ENCODE measurements around the gene SH3BGRL.
"Not testable (repeated sequence)": the region's sequence is repeated elsewhere in the genome, so short reads cannot be mapped to it uniquely, and the experiment has no call there.

Gene SH3BGRL

GRCh38 chrX:81263059-81263458 lies 61.2 kb downstream of the SH3BGRL start:
- H3K27ac ChIP-seq (ENCODE audit: low read depth, low read length): peak overlapping the region; percentile 19

GRCh38 chrX:81278616-81279015 lies 76.7 kb downstream of the SH3BGRL start:
- no peak overlapping the region for H3K9ac ChIP-seq (ENCODE audit: low read length)
- no peaks in the 10 kb centered on the region for H3K4me1 ChIP-seq (ENCODE audit: control insufficient read depth, insufficient read depth, low read length)
- H3K4me3 ChIP-seq (ENCODE audit: low read length): no peak overlapping the region
- H3K27me3 ChIP-seq (ENCODE audit: control insufficient read depth, insufficient read depth, low read length): no peaks in the 10 kb centered on the region
- H3K27ac ChIP-seq (ENCODE audit: low read depth, low read length): no peak overlapping the region
- H3K36me3 ChIP-seq (ENCODE audit: control insufficient read depth, insufficient read depth, low read length): peaks cover 3% of the 10 kb centered on the region

More at GRCh38 chrX:81263059-81263458, 61.2 kb downstream of the SH3BGRL start:
- no peaks in the 10 kb centered on the region for H3K27me3 ChIP-seq (ENCODE audit: control insufficient read depth, insufficient read depth, low read length)
- peaks cover 9% of the 10 kb centered on the region for H3K4me1 ChIP-seq (ENCODE audit: control insufficient read depth, insufficient read depth, low read length)
- H3K9ac ChIP-seq (ENCODE audit: low read length): no peak overlapping the region
- no peak overlapping the region for H3K4me3 ChIP-seq (ENCODE audit: low read length)
- no peaks in the 10 kb centered on the region for H3K36me3 ChIP-seq (ENCODE audit: control insufficient read depth, insufficient read depth, low read length)

- no peak overlapping the region for H3K4me3 ChIP-seq (ENCODE audit: low read length)
- no peaks in the 10 kb centered on the region for H3K27me3 ChIP-seq (ENCODE audit: control insufficient read depth, insufficient read depth, low read length)
- no peaks in the 10 kb centered on the region for H3K4me1 ChIP-seq (ENCODE audit: control insufficient read depth, insufficient read depth, low read length)
- H3K36me3 ChIP-seq (ENCODE audit: control insufficient read depth, insufficient read depth, low read length): peaks cover 3% of the 10 kb centered on the region
- H3K27ac ChIP-seq (ENCODE audit: low read depth, low read length): no peak overlapping the region
- no peak overlapping the region for H3K9ac ChIP-seq (ENCODE audit: low read length)
Measured at GRCh38 chrX:81280148-81280547, 78.2 kb downstream of the SH3BGRL start.

DNA sequence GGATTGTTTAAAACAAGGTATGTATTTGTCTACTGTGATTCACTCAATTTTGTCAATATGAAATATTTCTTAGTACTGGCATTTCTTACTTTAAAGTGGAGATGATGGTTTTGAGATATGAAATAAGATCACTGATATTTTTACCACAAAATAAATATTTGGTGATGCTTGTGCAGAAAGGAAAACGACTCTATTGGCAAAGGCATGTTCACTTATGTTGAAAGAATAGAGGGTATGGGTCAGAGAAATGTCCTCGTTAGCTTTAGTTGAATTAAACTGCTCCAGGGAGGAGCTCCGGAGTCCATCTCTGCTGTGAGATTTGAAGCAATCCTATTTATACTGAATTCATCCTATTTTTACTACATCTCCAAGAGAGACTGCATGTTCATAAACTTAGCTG lies 84.2 kb downstream of the SH3BGRL start:
- H3K27ac ChIP-seq (ENCODE audit: low read depth, low read length): no peak overlapping the region
- H3K4me3 ChIP-seq (ENCODE audit: low read length): no peak overlapping the region
- no peaks in the 10 kb centered on the region for H3K36me3 ChIP-seq (ENCODE audit: control insufficient read depth, insufficient read depth, low read length)
- H3K4me1 ChIP-seq (ENCODE audit: control insufficient read depth, insufficient read depth, low read length): no peaks in the 10 kb centered on the region
- H3K27me3 ChIP-seq (ENCODE audit: control insufficient read depth, insufficient read depth, low read length): no peaks in the 10 kb centered on the region
- no peak overlapping the region for H3K9ac ChIP-seq (ENCODE audit: low read length)

GRCh38 chrX:81286608-81287007 lies 84.7 kb downstream of the SH3BGRL start:
- no peak overlapping the region for H3K27ac ChIP-seq (ENCODE audit: low read depth, low read length)
- H3K27me3 ChIP-seq (ENCODE audit: control insufficient read depth, insufficient read depth, low read length): no peaks in the 10 kb centered on the region
- H3K4me3 ChIP-seq (ENCODE audit: low read length): no peak overlapping the region
- no peaks in the 10 kb centered on the region for H3K4me1 ChIP-seq (ENCODE audit: control insufficient read depth, insufficient read depth, low read length)
- H3K9ac ChIP-seq (ENCODE audit: low read length): no peak overlapping the region
- H3K36me3 ChIP-seq (ENCODE audit: control insufficient read depth, insufficient read depth, low read length): no peaks in the 10 kb centered on the region

- no peak overlapping the region for H3K9ac ChIP-seq (ENCODE audit: low read length)
- H3K27ac ChIP-seq (ENCODE audit: low read depth, low read length): no peak overlapping the region
- H3K27me3 ChIP-seq (ENCODE audit: control insufficient read depth, insufficient read depth, low read length): no peaks in the 10 kb centered on the region
- peaks cover 5% of the 10 kb centered on the region for H3K36me3 ChIP-seq (ENCODE audit: control insufficient read depth, insufficient read depth, low read length)
- no peaks in the 10 kb centered on the region for H3K4me1 ChIP-seq (ENCODE audit: control insufficient read depth, insufficient read depth, low read length)
- H3K4me3 ChIP-seq (ENCODE audit: low read length): no peak overlapping the region
Measured at GRCh38 chrX:81291996-81292395, 90.1 kb downstream of the SH3BGRL start.

DNA sequence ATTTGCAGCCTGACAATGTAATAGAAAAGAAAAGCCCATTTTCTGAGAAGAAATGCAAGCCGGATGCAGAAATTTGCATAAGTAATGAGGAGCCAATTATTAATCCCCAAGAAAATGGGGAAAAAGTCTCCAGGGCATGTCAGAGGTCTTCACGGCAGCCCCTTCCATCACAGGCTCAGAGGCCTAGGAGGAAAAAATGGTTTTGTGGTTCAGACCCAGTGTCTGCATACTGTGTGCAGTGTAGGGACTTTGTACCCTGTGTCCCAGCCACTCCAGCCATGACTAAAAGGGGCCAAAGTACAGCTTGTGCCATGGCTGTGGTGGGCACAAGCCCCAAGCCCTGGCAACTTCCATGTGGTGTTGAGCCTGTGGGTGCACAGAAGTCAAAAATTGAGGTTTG lies 92.2 kb downstream of the SH3BGRL start:
- H3K4me3 ChIP-seq (ENCODE audit: low read length): no peak overlapping the region
- H3K36me3 ChIP-seq (ENCODE audit: control insufficient read depth, insufficient read depth, low read length): peaks cover 5% of the 10 kb centered on the region
- H3K27ac ChIP-seq (ENCODE audit: low read depth, low read length): no peak overlapping the region
- H3K9ac ChIP-seq (ENCODE audit: low read length): no peak overlapping the region
- H3K4me1 ChIP-seq (ENCODE audit: control insufficient read depth, insufficient read depth, low read length): no peaks in the 10 kb centered on the region
- H3K27me3 ChIP-seq (ENCODE audit: control insufficient read depth, insufficient read depth, low read length): no peaks in the 10 kb centered on the region

DNA sequence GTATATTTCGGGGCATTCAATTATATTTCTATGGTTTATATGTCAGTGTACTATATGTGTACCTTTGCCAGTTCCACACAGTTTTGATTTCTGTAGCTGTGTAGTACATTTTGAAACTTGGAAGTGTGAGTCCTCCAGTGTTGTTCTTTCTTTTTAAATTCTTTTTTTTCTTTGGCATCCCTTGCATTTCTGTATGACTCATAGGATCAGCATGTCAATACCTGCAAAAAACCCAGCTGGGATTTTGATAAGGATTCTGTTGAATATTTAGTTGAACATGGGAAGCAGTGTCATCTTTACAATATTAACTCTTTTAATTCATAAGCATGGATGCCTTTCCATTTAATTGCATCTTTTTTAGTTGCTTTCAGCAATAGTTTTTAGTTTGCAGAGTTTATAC lies 100.0 kb downstream of the SH3BGRL start:
- Histone ChIP-seq H3K27ac (ENCODE audit: low read depth, low read length) (no peak overlapping the region), H3K4me1 (ENCODE audit: control insufficient read depth, insufficient read depth, low read length) (no peaks in the 10 kb centered on the region), H3K27me3 (ENCODE audit: control insufficient read depth, insufficient read depth, low read length) (no peaks in the 10 kb centered on the region), H3K9ac (ENCODE audit: low read length) (no peak overlapping the region), H3K36me3 (ENCODE audit: control insufficient read depth, insufficient read depth, low read length) (no peaks in the 10 kb centered on the region), H3K4me3 (ENCODE audit: low read length) (no peak overlapping the region)

- no peaks in the 10 kb centered on the region for H3K36me3 ChIP-seq (ENCODE audit: control insufficient read depth, insufficient read depth, low read length)
- H3K4me1 ChIP-seq (ENCODE audit: control insufficient read depth, insufficient read depth, low read length): no peaks in the 10 kb centered on the region
- H3K4me3 ChIP-seq (ENCODE audit: low read length): no peak overlapping the region
- no peak overlapping the region for H3K9ac ChIP-seq (ENCODE audit: low read length)
- H3K27ac ChIP-seq (ENCODE audit: low read depth, low read length): no peak overlapping the region
- no peaks in the 10 kb centered on the region for H3K27me3 ChIP-seq (ENCODE audit: control insufficient read depth, insufficient read depth, low read length)
Measured at GRCh38 chrX:81304563-81304962, 102.7 kb downstream of the SH3BGRL start.

GRCh38 chrX:81305240-81305639 lies 103.3 kb downstream of the SH3BGRL start:
- Histone ChIP-seq H3K4me1 (ENCODE audit: control insufficient read depth, insufficient read depth, low read length) (no peaks in the 10 kb centered on the region), H3K4me3 (ENCODE audit: low read length) (no peak overlapping the region), H3K9ac (ENCODE audit: low read length) (no peak overlapping the region), H3K27ac (ENCODE audit: low read depth, low read length) (no peak overlapping the region), H3K27me3 (ENCODE audit: control insufficient read depth, insufficient read depth, low read length) (no peaks in the 10 kb centered on the region), H3K36me3 (ENCODE audit: control insufficient read depth, insufficient read depth, low read length) (no peaks in the 10 kb centered on the region)

DNA sequence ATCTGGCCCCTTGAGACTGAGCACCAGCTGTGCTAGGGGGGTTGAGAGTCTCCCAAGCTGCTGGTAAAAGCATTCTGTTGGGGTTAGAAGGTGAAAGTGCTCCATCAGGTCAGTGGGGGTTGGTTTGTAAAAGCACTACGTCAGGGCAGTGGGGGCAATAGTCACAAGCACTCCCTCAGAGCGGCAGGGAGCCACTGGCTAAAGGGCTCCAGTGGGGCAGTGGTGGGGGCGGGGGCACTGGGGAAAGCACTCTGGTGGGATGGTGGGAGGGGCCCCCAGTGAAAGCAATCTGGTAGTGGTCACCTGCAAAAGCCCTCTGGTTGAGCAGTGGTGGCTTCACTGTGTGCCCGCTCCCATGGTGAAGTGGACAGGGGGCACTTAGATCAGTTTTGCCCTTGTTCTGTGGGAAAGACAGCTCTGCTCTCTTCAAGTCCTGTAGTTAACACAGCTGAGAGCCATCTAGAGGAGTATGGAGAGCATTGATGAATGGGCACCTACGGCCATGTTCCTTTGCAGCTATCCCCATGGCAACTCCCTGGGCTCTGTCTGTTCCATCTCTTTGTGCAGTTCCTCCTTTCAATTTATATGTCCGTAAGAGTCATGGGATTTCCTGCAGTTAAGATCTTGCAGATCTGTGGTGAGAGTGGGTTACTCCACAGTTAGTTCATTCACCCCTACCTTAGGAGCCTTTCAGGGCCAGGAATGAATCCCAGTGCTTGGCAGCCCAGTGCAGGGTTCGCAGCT lies 106.4 kb downstream of the SH3BGRL start:
- Histone ChIP-seq H3K27ac (ENCODE audit: low read depth, low read length) (no peak overlapping the region), H3K27me3 (ENCODE audit: control insufficient read depth, insufficient read depth, low read length) (no peaks in the 10 kb centered on the region), H3K4me3 (ENCODE audit: low read length) (no peak overlapping the region), H3K9ac (ENCODE audit: low read length) (no peak overlapping the region), H3K36me3 (ENCODE audit: control insufficient read depth, insufficient read depth, low read length) (no peaks in the 10 kb centered on the region), H3K4me1 (ENCODE audit: control insufficient read depth, insufficient read depth, low read length) (no peaks in the 10 kb centered on the region)

- Histone ChIP-seq H3K36me3 (ENCODE audit: control insufficient read depth, insufficient read depth, low read length) (no peaks in the 10 kb centered on the region), H3K27ac (ENCODE audit: low read depth, low read length) (no peak overlapping the region), H3K4me3 (ENCODE audit: low read length) (no peak overlapping the region), H3K4me1 (ENCODE audit: control insufficient read depth, insufficient read depth, low read length) (no peaks in the 10 kb centered on the region), H3K27me3 (ENCODE audit: control insufficient read depth, insufficient read depth, low read length) (no peaks in the 10 kb centered on the region), H3K9ac (ENCODE audit: low read length) (no peak overlapping the region)
Measured at GRCh38 chrX:81316163-81316562, 114.3 kb downstream of the SH3BGRL start.

DNA sequence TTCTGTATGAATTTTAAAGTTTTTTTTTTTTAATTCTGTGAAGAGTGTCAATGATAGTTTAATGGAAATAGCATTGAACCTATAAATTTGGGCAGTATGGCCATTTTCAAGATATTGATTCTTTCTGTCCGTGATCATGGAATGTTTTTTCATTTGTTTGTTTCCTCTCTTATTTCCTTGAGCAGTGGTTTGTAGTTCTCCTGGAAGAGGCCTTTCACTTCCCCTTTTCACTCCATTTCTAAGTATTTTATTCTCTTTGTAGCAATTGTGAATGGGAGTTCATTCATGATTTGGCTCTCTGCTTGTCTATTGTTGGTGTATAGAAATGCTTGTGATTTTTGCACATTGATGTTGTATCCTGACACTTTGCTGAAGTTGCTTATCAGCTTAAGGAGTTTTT lies 129.8 kb downstream of the SH3BGRL start:
- not testable (repeated sequence) for H3K4me3 ChIP-seq (ENCODE audit: low read length); H3K36me3 ChIP-seq (ENCODE audit: control insufficient read depth, insufficient read depth, low read length); H3K27ac ChIP-seq (ENCODE audit: low read depth, low read length)

More for the DNA sequence above, 129.8 kb downstream of the SH3BGRL start:
- not testable (repeated sequence) for H3K9ac ChIP-seq (ENCODE audit: low read length); H3K27me3 ChIP-seq (ENCODE audit: control insufficient read depth, insufficient read depth, low read length); H3K4me1 ChIP-seq (ENCODE audit: control insufficient read depth, insufficient read depth, low read length)
